Right cardiac atrium (tissue), 5 donors: ENCODE data around the gene FOXR2. TPM values are rescaled to one million over a fixed set of nuclear protein-coding genes. Genes with fewer than 3 reads are reported as not detected.

ENCODE experiments used
- ATAC-seq, 2 donors: fragments of 200-7000 bp; cut with Tn5 transposase; one replicate each; pipeline versions ENCODE4 v1.8.0 to v1.9.1; 2020; ENCODE audit warnings: moderate library complexity in 2 of 2, mild to moderate bottlenecking in 1 of 2
- DNase-seq, 3 donors: peaks; one replicate each; pipeline ENCODE4 v3.0.0-alpha.2; 2020
- H3K27ac ChIP-seq: one replicate; pipeline ENCODE4 v1.5.1; 2013; ENCODE audit warnings: mild to moderate bottlenecking, low read length, control low read depth, moderate library complexity
- H3K27me3 ChIP-seq: one replicate; pipeline ENCODE4 v1.6.1; 2013; ENCODE audit not compliant: control insufficient read depth, insufficient read depth
- H3K4me1 ChIP-seq: one replicate; pipeline ENCODE4 v1.6.1; 2013; ENCODE audit warnings: low read length; ENCODE audit not compliant: control insufficient read depth, insufficient read depth
- H3K4me3 ChIP-seq: one replicate; pipeline ENCODE4 v1.5.1; 2013; ENCODE audit warnings: low read length, control low read depth
- H3K9me3 ChIP-seq: one replicate; pipeline ENCODE4 v1.6.1; 2013; ENCODE audit warnings: low read length; ENCODE audit not compliant: control insufficient read depth
- WGBS: extraction: QIAGEN DNeasy Blood & Tissue Kit; methylation state at CpG from one replicate; pipeline ENCODE4 v1.1.7; 2013; 5-methylcytosine and 5-hydroxymethylcytosine counted together
- intact Hi-C, 4 donors: fragments of 100-400 bp; cut with DNase I; formaldehyde crosslinking; loops; one replicate each; pipeline versions ENCODE4 v1.11.0 to v1.14.0; 2022 to 2023
- long read RNA-seq, 4 donors: library from polyadenylated mRNA; unstranded; transcript quantifications; one replicate each; pipeline ENCODE4 v2.0.0, GENCODE V29; 2020 to 2021
- polyA plus RNA-seq: library from polyadenylated mRNA; stranded (reverse); fragments of 200-250 nt; gene quantifications from one replicate; pipeline ENCODE4 v1.2.3, GENCODE V29; 2013
- total RNA-seq, 4 donors: library from RNA; stranded (reverse); fragmentation: NEBNext Ultra II Directional; extraction: Animal tissue kit (Norgen Biotek cat#: 25700); gene quantifications; one replicate each; pipeline ENCODE4 v1.2.1, GENCODE V29; 2021
- donor health status: healthy with polysubstance abuse.
- donor health status: DM: no; HTN: yes; CAD: no.
- donor health status: DM: no; HTN: no; CAD: no.
- donor health status: DM: no; HTN: yes; CAD: no; lungs with severe emphysema.
- donor health status: DM: yes; HTN: yes; CAD: no.

FOXR2 gene
- total RNA-seq (not detected), polyA plus RNA-seq (not detected)
- long read RNA-seq, donor 1 = 0 reads
- long read RNA-seq, donor 2 = 0 reads
- long read RNA-seq, donor 3 = 0 reads
- long read RNA-seq, donor 4 = 0 reads

GRCh38 chrX:55623100-55623499, at the start of gene FOXR2:
TSS of gene FOXR2 (plus strand) at chrX:55623400. CDS start at chrX:55623712, 312 bp downstream.
- Histone ChIP-seq H3K27ac (no peak within 1 kb of the TSS), H3K4me1 (no peaks in the 10 kb centered on the region), H3K27me3 (no peaks in the 10 kb centered on the region), H3K9me3 (no peaks in the 10 kb centered on the region), H3K4me3 (no peak within 1 kb of the TSS)
- WGBS = 83% methylated on average over 1 of the region's 1 CpG
- ATAC-seq (no peak), DNase-seq (no peak)
- intact Hi-C loops = no loop called here

GRCh38 chrX:55579115-55579514, 44.1 kb upstream of the FOXR2 start:
- Histone ChIP-seq H3K4me1 (no peaks in the 10 kb centered on the region), H3K9me3 (no peaks in the 10 kb centered on the region), H3K4me3 (no peak overlapping the region), H3K27ac (no peak overlapping the region), H3K27me3 (no peaks in the 10 kb centered on the region)
- intact Hi-C loops = no loop called here
- DNase-seq (no peak), ATAC-seq (no peak)

- intact Hi-C loops = no loop called here
- 66% methylated on average over 1 of the region's 1 CpG for WGBS
- H3K4me1 ChIP-seq = no peaks in the 10 kb centered on the region
- H3K27ac ChIP-seq = no peak overlapping the region
- H3K27me3 ChIP-seq = no peaks in the 10 kb centered on the region
- H3K4me3 ChIP-seq = no peak overlapping the region
- H3K9me3 ChIP-seq = no peaks in the 10 kb centered on the region
- DNase-seq = no peak
- ATAC-seq = no peak
These were observed 40.8 kb upstream of the FOXR2 start for GRCh38 chrX:55582447-55582846.

GRCh38 chrX:55593296-55593695, 29.9 kb upstream of the FOXR2 start:
- intact Hi-C loops = no loop called here
- no peak for ATAC-seq
- DNase-seq = no peak
- H3K4me3 ChIP-seq = no peak overlapping the region
- H3K27me3 ChIP-seq = no peaks in the 10 kb centered on the region
- H3K9me3 ChIP-seq = no peaks in the 10 kb centered on the region
- 89% methylated on average over 5 of the region's 5 CpGs for WGBS
- no peak overlapping the region for H3K27ac ChIP-seq
- H3K4me1 ChIP-seq = no peaks in the 10 kb centered on the region

GRCh38 chrX:55593756-55594257, 29.4 kb upstream of the FOXR2 start:
- 84% methylated on average over 13 of the region's 13 CpGs for WGBS
- ATAC-seq (no peak), DNase-seq (no peak)
- H3K4me3 ChIP-seq = no peak overlapping the region
- H3K27ac ChIP-seq = no peak overlapping the region
- intact Hi-C loops = no loop called here
- no peaks in the 10 kb centered on the region for H3K4me1 ChIP-seq
- H3K27me3 ChIP-seq = no peaks in the 10 kb centered on the region
- H3K9me3 ChIP-seq = no peaks in the 10 kb centered on the region

- no peak for ATAC-seq
- 77% methylated on average over 7 of the region's 7 CpGs for WGBS
- Histone ChIP-seq H3K4me1 (no peaks in the 10 kb centered on the region), H3K27me3 (no peaks in the 10 kb centered on the region), H3K9me3 (no peaks in the 10 kb centered on the region), H3K27ac (no peak overlapping the region), H3K4me3 (no peak overlapping the region)
- intact Hi-C loops = no loop called here
- DNase-seq = no peak
These were observed 24.9 kb upstream of the FOXR2 start for GRCh38 chrX:55598333-55598732.

GRCh38 chrX:55619547-55619946, 3.7 kb upstream of the FOXR2 start:
- no peaks in the 10 kb centered on the region for H3K27me3 ChIP-seq
- H3K27ac ChIP-seq = no peak overlapping the region
- intact Hi-C loops = no loop called here
- no peak for DNase-seq
- no peaks in the 10 kb centered on the region for H3K9me3 ChIP-seq
- no peak overlapping the region for H3K4me3 ChIP-seq
- WGBS = 63% methylated on average over 2 of the region's 2 CpGs
- no peak for ATAC-seq
- no peaks in the 10 kb centered on the region for H3K4me1 ChIP-seq

- H3K27me3 ChIP-seq = no peaks in the 10 kb centered on the region
- H3K4me3 ChIP-seq = no peak overlapping the region
- WGBS = 61% methylated on average over 5 of the region's 5 CpGs
- no peaks in the 10 kb centered on the region for H3K9me3 ChIP-seq
- ATAC-seq = no peak
- no peak overlapping the region for H3K27ac ChIP-seq
- intact Hi-C loops = no loop called here
- H3K4me1 ChIP-seq = no peaks in the 10 kb centered on the region
- no peak for DNase-seq
These were observed 1.2 kb downstream of the FOXR2 start for GRCh38 chrX:55624403-55624802.

- Histone ChIP-seq H3K27ac (no peak overlapping the region), H3K4me3 (no peak overlapping the region), H3K9me3 (no peaks in the 10 kb centered on the region), H3K4me1 (no peaks in the 10 kb centered on the region), H3K27me3 (no peaks in the 10 kb centered on the region)
- 72% methylated on average over 8 of the region's 8 CpGs for WGBS
- intact Hi-C loops = no loop called here
- ATAC-seq (no peak), DNase-seq (no peak)
These were observed 12.9 kb downstream of the FOXR2 start for GRCh38 chrX:55636109-55636508.

- intact Hi-C loops = no loop called here
- Histone ChIP-seq H3K4me3 (no peak overlapping the region), H3K27ac (no peak overlapping the region), H3K27me3 (no peaks in the 10 kb centered on the region), H3K9me3 (no peaks in the 10 kb centered on the region), H3K4me1 (no peaks in the 10 kb centered on the region)
- WGBS = 74% methylated on average over 1 of the region's 1 CpG
- DNase-seq (no peak), ATAC-seq (no peak)
These were observed 15.7 kb downstream of the FOXR2 start for GRCh38 chrX:55638933-55639332.

GRCh38 chrX:55640854-55641253, 17.7 kb downstream of the FOXR2 start:
- no peak for ATAC-seq
- intact Hi-C loops = no loop called here
- H3K27me3 ChIP-seq = no peaks in the 10 kb centered on the region
- H3K4me1 ChIP-seq = no peaks in the 10 kb centered on the region
- no peak overlapping the region for H3K27ac ChIP-seq
- H3K9me3 ChIP-seq = no peaks in the 10 kb centered on the region
- H3K4me3 ChIP-seq = no peak overlapping the region
- DNase-seq = no peak
- WGBS = 62% methylated on average over 4 of the region's 4 CpGs

GRCh38 chrX:55648434-55648833, 25.2 kb downstream of the FOXR2 start:
- H3K4me1 ChIP-seq = no peaks in the 10 kb centered on the region
- H3K27ac ChIP-seq = no peak overlapping the region
- DNase-seq (no peak), ATAC-seq (no peak)
- 80% methylated on average over 5 of the region's 5 CpGs for WGBS
- H3K27me3 ChIP-seq = no peaks in the 10 kb centered on the region
- intact Hi-C loops = no loop called here
- H3K9me3 ChIP-seq = no peaks in the 10 kb centered on the region
- no peak overlapping the region for H3K4me3 ChIP-seq
